ENCODE measurements around the gene ZNF302.
A peak's percentile ranks its signal among the peaks of the same experiment; 100 is the strongest.
"Not testable (repeated sequence)": the region's sequence is repeated elsewhere in the genome, so short reads cannot be mapped to it uniquely, and the experiment has no call there.

Gene ZNF302

DNA sequence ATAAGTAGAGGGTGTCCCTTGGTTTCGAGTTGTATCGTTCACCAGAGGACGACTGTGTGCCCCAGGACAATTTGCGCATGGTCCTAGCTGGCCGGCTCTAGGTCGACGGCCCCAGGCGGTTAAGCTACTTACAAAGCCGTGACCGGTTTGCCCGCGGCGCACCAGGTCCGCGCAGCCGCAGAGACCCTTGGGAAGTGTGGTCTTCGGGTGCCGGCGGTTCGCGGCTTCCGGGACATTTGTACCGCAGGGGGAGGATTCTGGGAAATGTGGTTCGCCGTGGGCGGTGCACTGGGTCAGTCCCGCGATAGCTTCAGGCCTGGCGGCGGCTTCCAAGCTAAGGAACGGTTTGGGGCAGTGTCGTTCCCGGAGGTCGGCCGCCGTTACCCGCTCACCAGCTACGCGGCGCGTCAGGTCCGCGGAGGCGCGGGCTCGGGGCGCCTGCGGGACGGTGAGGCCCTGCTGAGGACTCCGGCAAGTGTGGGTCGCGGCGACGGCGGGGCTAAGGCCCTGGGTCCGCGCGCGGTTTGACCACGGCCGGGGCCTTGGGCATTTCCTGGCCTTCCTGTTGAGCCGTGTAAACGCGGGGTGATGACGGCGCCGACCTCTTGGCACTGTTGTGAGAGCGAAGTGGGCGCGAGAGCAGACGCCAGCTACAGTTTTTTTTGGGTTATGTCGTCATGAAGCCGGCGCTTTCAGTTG lies at the start of gene ZNF302:
TSS of gene ZNF302 (plus strand) at position 293 of the 699 bp plus-strand sequence. CDS start 1,127 bp downstream, outside the sequence.
- peak; percentile 86 for DNase-seq

DNA sequence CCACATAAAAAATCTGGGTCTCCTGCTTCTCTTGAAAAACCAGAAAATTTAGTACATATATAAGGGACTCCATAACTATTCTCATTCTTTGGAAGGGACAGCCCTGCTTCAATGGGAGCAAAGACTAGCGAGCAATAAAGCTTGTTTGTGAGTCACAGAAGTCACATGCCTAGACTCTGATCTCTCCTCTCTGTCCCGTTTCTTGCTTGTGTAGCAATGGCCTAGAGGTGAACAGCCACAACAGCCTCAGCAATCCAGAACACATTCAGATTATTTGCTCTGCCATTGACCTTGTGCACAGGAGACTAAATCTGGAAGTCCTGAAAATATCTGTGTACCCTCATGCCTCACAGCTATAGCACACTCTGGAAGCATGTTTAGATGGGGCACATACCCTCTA lies 43.7 kb upstream of the ZNF302 start:
- DNase-seq: no peak

DNA sequence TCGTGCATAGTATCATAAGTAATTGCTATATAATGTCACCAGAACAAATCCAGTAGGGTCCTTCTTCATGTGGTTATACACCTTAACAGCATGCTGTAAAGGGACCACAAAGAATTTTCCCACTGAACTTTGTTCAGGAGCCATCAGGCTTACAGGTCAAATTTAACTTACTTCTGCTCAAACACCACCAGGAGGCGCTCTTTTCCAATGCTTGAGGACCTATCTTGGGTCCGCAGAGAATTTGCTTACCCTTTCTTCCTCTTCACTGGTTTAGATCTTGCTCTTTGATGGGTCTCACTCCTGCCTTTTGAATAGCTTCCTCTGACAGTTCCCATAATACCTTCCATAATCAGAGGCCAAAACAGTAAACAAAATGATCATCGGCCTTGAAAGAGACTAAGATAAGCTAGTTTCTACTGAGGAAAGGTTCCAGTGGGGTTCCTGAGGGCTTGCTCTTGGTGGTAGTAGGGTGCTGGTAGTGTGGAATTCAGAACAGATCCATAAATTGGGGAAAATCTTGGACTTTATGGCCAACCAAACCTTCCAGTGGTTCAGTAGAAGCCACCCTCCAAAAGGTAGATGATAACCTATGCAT lies 37.9 kb upstream of the ZNF302 start:
- DNase-seq: peak; percentile 54

DNA sequence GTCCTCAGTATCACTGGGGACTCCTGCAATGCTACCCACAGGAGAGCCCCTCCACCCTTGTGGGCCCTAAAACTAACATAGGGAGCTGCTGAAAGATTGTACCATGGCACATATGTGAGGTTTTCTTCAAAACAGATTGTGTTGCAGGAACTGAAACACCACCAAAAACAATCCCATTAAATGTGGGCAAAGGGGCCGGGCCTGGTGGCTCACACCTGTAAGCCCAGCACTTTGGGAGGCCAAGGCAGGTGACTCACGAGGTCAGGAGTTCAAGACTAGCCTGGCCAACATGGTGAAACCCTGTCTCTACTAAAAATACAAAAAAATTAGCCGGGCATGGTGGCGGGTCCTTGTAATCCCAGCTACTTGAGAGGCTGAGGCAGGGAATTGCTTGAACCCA lies 35.2 kb upstream of the ZNF302 start:
- DNase-seq: no peak

DNA sequence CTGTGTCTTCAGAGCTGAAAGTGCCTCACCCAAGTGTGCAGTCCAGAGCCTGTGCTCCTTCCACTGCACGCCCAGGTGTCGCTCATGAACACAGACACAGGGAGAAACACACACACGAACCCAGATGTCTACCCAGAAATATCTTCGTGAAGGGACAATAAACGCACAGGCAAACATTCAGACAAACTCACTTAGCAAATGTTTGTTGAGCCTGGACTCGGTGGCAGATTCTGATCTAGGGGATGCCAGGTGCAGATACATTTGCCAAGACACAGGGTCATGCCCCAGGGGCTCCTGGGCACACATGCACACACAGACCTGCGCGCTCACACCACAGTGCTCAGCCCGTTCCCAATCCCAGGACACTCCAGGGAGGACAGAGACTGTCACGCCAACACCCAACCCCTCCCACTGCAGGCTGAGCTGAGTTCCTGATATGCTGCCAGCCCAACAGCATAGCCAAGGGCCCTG lies 32.5 kb upstream of the ZNF302 start:
- no peak for DNase-seq

DNA sequence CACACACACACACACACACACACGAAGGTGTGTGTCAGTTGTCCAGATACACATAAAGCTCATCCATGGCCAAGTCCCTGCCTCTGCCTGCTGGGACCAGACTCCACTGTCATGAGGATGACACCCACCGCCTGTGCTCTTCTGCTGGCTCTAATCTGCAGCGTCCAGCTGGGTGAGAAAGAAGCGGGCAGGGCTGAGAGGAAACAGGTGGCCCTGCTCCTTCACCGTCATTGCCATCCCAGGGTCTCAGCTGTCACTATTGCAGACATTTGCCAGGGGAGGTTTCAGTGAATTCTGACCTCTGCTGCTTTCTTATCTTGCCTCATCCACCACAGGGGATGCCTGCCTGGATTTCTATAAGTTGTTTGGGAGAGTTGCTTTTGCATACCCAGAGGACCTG lies 31.9 kb upstream of the ZNF302 start:
- no peak for DNase-seq

DNA sequence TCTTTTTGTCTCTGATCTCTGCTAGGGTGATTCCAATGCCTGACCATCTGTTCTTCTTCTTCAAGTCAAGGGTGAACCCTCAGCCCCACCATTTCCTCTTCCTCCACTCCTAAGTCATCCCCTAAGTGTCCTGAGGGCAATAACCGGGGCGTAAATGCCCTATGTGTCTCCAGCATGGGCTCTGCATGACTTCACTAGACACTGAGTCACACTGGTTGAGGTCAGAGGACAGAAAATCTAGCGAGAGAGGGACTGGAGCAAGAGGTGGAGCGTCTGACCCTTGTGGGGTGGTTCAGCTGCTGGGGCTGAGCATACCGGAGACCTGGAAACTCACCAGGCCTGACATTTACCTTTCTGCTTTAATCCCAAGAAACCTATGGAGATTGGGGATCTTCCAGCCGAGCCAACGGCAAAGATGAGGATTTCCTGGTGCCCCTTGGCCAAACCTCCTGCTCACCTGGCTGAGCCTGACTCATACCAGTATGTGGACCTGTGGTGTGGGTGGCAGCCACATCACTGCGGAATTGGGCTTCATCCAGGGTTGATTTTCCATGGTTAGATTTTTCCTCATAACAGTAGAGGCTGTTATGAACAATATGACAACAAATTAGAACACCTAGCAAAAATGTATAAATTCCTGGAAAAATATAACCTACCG lies 27.5 kb upstream of the ZNF302 start:
- DNase-seq: no peak

DNA sequence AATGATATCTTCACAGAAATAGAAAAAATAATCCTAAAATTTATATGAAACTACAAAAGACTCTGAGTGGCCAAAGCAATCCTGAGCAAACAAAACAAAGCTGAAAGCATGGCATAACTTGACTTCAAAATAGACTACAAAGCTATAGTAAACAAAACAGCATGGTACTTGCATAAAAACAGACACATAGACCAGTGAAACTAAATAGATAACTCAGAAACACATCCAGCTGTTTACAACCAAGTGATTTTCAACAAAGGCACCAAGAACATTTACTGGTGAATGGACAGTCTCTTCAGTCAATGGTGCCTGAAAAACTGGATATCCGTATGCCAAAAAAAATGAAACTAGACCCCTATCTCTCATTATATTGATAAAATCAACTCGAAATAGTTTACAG lies 25.7 kb upstream of the ZNF302 start:
- no peak for DNase-seq

DNA sequence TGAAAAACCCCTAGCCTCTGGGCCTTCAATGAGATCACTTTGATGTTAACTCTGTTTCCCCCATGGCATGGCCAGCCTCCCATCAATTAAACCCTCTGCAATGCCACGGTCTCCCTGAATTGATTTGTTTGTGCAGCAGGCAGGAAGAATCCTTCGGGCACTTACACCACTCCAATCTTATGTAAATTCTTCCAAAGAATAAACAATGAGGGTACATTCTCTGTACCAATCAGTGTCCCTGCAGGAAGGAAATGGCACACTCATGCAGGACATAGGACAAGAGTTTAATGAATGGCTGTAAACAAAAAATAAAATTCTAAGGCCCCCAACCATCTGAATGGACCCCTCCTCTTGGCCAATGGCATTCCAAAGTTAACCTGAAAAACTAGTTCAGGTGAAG lies 22.7 kb upstream of the ZNF302 start:
- DNase-seq: no peak

DNA sequence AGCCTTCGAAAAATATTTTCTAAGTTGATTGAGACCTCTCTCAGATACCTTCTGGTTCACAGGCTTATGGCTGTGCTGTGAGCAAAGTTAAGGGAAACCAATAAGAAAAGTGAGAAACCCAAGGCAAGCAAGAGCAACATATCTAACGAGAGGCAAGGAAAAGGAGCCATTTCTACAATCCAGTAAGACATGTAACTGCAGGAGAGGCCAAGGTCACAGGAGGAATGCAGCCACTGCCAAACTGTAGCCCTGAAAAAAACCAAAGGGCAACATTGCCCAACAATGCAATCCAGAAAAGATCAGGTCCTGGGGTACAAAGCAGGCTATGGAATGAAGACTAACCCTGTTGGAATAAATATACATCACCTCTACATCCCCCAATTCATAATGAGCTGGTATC lies 21.8 kb upstream of the ZNF302 start:
- no peak for DNase-seq

DNA sequence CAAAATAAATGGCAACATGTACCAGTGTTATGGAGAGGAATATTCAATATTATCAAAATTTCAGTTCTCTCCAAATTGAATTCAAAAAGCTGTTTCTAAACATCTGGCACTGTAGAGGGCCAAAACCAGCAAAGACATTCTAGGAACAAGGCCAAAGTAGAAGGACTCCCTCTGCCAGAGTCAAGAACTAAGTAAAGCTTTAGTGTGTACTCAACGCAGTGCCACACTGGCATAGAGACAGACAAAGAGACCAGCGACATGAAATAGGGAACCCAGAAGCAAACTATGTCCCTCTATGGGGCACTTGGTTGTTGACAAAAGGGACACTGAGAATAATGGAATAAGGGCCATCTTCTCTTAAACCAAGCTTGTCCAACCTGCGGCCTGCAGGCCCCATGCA lies 16.1 kb upstream of the ZNF302 start:
- no peak for DNase-seq

DNA sequence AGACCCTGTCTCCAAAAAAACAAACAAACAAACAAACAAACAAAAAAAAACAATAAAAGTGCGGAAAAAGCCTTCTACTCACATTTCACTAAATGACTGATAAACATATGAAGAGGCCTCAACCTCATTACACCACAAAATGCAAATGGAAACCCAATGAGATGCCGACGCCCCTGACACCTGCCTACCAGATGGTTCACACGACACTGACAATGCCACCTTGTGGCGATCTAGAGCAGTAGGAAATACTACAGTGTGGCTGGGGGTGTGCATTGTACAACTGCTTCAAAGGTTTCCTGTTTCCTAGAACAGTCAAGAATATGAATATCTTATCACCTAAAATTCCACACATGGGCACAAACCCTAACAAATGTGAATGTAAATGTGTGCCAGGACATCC lies 14.6 kb upstream of the ZNF302 start:
- DNase-seq: peak; percentile 37

DNA sequence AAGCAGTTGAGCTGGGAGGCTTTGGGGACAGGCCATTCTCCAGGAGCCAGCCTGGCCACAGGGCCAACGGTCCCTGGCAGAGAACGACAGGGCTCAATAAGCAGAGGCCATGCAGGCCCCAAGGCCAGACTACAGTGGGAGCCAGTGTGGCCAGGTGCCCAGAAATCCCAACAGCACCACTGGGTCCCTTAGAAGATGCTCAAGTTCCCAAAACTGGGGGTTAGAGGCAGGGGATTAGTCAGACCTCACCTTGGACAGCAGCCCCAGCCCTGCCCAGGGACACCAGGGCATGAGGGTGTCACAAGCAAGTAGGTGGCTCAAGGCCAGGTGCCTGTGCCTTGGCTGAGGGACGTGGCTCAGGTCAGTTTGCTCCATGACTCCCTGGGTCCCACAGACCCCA lies 13.3 kb upstream of the ZNF302 start:
- DNase-seq: no peak

DNA sequence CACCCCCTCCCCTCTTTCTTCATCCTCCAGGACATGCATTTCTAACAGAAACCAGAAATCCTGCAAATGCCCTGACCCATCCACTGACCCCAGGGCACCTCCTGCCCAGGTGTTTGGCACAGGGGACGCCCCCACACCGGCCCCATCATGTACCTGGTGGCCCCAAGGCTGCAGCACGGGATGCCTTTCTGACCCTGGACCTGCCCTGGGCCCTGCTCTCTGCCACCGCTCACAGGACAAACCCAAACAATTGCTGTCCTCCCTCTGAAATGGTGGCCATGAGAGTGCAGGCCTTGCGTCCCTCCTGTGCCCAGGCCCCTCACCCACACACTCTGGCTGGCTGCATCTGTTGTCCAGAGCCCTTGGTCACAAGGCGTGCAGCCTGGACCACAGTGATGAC lies 12.6 kb upstream of the ZNF302 start:
- DNase-seq: no peak

DNA sequence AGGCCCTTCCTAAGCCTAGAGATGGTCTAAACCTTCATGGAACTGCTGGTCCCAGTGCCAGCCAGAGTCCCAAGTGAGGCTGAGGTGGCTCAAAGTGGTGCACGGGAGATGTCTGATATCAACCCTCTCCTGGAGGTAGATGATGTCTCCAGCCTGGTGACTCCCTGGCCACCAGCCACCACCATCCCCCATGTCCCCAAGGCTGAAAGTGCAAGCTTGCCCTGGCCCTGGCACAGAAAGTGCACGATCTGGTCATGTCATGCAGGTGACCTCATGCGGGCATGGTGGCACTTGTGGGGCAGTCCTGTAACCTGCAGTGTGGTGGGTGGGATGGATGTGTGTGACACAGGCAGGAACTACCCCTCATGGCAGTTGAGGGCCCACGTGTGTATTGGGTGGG lies 12.2 kb upstream of the ZNF302 start:
- not testable (repeated sequence) for DNase-seq

DNA sequence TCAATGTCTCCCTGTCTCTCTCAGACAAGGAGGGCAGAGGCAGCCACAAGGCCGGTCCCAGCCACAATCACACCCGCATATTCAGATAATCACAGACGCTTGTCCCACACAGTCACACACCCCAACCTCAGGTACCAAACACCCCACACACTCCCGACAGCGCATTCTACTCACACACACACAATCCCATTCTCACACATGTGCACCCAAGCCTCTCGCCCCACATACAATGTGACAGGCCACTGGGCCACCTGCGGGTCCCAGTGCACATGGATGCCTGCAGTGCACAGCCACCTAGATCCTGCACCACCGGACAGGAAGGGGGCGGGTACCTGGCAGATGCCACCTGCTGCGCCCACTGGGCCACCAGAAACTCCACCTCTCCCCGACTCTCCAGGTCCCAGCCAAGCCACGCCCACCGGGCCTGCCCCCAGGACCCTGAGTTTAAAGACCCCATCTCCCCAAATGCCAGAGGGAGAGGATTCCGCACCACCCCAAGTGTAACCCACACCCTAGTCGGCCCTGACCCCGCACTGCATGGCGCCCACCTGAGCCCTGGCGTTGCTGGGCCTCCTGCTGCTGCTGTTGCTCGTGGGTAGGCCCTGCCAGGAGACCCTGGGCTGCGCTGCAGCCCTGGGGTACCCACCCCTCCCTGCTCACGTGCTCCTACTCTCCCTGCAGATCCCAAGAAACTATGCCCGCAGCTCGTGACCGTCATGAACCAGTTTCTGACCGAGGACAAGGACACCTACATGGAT lies 11.1 kb upstream of the ZNF302 start:
- no peak for DNase-seq

DNA sequence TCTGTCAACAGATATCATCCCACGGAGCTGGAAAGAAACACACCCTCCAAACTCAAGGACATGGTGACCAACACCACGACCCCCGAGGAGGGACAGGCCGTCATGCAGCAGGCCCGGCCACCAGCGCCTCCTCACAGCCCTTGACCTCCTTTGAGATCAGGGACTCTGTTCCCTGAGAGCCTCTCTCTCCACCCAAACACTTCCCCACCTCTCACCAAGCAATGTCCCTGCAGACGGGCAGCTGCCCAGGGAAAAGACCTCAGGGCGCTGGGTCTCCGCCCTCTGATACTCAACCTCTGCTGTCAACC lies 10.6 kb upstream of the ZNF302 start:
- DNase-seq: no peak

DNA sequence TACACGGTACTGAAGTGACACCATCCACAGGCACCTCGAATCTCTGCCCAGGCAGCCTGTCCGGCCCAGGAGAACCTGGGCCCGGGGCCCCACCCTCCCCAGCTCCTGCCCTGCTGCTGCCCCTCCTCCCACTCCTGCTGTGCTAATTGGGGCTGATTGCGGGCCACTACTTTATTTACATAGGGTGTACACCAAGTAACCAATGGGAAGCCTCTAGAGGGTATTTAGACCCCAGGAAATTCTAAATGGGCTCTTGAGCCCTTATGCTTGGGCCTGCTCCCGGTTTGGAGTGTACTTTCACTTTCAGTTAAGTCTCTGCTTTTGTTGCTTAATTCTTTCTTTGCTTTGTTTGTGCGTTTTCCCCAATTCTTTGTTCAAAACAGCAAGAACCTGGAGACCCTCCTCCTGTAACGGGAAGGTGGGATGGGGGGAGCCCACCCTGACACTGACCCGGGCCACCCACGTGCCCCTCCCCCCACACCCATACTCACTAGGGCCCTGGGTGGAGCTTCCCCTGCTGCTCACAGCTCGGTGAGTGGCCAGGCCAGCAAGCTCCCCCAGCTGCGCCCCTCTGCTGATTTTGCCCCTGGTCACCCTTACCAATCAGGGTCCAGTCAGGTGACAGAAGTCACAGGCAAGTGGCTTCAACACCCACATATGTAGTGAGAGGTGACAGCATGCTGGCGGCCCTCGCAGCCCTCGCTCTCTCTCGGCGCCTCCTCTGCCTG lies 10.0 kb upstream of the ZNF302 start:
- peak; percentile 15 for DNase-seq

DNA sequence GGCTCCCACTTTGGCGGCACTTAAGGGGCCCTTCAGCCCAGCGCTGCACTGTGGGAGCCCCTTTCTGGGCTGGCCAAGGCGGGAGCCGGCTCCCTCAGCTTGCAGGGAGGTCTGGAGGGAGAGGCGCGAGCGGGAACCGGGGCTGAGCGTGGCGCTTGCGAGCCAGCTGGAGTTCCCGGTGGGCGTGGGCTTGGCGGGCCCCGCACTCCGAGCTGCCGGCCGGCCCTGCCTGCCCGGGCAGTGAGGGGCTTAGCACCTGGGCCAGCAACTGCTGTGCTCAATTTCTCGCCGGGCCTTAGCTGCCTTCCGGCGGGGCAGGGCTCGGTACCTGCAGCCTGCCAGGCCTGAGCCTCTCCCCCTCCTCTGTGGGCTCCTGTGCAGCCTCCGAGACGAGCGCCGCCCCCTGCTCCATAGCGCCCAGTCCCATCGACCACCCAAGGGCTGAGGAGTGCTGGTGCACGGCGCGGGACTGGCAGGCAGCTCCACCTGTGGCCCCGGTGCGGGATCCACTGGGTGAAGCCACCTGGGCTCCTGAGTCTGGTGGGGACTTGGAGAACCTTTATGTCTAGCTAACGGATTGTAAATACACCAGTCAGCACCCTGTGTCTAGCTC lies 9.3 kb upstream of the ZNF302 start:
- DNase-seq: not testable (repeated sequence)

DNA sequence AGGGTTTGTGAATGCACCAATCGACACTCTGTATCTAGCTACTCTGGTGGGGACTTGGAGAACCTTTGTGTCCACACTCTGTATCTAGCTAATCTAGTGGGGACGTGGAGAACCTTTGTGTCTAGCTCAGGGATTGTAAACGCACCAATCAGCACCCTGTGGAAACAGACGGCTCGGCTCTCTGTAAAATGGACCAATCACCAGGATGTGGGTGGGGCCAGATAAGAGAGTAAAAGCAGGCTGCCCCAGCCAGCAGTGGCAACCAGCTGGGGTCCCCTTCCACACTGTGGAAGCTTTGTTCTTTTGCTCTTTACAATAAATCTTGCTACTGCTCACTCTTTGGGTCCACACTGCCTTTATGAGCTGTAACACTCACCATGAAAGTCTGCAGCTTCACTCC lies 8.8 kb upstream of the ZNF302 start:
- DNase-seq: not testable (repeated sequence)

DNA sequence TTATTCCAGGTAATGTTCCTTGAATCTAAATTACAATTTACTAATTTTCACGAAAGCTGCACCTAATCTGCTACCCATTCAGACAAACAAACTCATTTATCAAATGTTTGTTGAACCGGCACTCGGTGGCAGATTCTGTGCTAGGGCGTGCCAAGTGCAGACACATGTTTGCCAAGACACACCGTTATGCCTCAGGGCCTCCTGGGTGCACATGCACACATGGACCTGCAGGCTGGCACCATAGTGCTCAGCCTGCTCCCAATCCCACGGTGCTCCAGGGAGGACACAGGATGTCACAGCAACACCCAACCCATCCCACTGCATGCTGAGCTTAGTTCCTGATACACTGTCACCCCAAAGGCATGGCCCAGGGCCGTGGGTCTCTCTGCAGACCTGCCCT lies 8.2 kb upstream of the ZNF302 start:
- no peak for DNase-seq

DNA sequence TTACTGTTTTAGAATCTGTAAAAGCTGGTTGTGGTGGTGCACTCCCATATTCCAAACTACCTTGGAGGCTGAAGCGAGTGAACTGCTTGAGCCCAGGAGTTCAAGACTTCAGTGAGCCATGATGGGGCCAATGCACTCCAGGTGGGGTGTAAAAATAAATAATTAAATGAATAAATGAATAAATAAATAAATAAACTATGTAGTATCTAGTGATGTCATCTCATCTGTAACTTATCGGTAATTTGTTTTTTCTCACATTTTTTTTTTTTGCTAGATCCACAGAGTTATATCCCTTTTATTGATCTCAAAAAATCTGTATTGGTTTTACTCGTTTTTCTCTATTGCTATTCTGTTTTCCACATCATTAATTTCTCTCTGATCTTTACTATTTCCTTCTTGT lies 5.5 kb upstream of the ZNF302 start:
- DNase-seq: no peak

DNA sequence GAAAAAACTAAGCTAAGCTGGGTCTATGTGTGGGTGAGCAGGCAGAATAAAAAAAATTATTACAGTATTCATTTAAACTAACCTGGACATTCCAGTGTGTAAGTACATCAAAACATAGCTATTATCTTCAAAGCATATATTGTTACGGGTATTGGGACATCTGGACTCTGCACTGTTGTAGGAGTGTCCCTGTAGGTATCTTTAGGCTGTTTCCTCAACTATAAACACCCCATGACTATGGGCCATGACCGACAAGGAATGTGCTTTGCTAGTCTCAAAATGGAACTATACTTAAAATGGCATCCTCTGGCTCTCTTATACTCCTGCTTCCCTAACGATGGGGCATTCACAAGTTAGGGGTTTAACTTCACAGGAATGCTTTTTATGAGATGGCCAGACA lies 3.9 kb upstream of the ZNF302 start:
- DNase-seq: no peak

Data from DMS 273 treated with DMSO at 0.1 percent for 48 hours (cell line).